GM08714 (cell line): Measurements from ENCODE around the gene MAP2K7.
"Not testable (repeated sequence)": the region's sequence is repeated elsewhere in the genome, so short reads cannot be mapped to it uniquely, and the experiment has no call there.

Source experiments
- H3K4me3 ChIP-seq: fragments of 200-500 bp; sonication (Bioruptor generic); 2 replicates; pipeline ENCODE4 v1.5.1; 2014; ENCODE audit warnings: mild to moderate bottlenecking, low read length, inconsistent platforms
- ZNF274 ChIP-seq: IDR thresholded peaks from 2 replicates; pipeline ENCODE4 v1.6.1; 2012; ENCODE audit warnings: mild to moderate bottlenecking, low read depth, low read length

The MAP2K7 gene

GRCh38 chr19:7903244-7904073, at the start of gene MAP2K7:
MAP2K7 (plus strand) TSS chr19:7903877; CDS start chr19:7903945, 68 bp downstream.
- peak within 1 kb of the TSS; percentile 78 for H3K4me3 ChIP-seq
- TF ChIP-seq ZNF274 = no peak

GRCh38 chr19:7855426-7856108, 48.1 kb upstream of the MAP2K7 start:
- TF ChIP-seq ZNF274 = no peak
- no peak overlapping the region for H3K4me3 ChIP-seq

GRCh38 chr19:7856109-7856591, 47.5 kb upstream of the MAP2K7 start:
- TF ChIP-seq ZNF274 = no peak
- no peak overlapping the region for H3K4me3 ChIP-seq

GRCh38 chr19:7856679-7857663, 46.7 kb upstream of the MAP2K7 start:
- TF ChIP-seq ZNF274 = no peak
- no peak overlapping the region for H3K4me3 ChIP-seq

GRCh38 chr19:7857727-7858108, 46.0 kb upstream of the MAP2K7 start:
- no peak for TF ChIP-seq ZNF274
- H3K4me3 ChIP-seq = no peak overlapping the region

- no peak overlapping the region for H3K4me3 ChIP-seq
- no peak for TF ChIP-seq ZNF274
Measured at GRCh38 chr19:7858109-7858770, 45.4 kb upstream of the MAP2K7 start.

- H3K4me3 ChIP-seq = not testable (repeated sequence)
Measured at GRCh38 chr19:7859087-7859486, 44.6 kb upstream of the MAP2K7 start.

GRCh38 chr19:7859831-7860713, 43.6 kb upstream of the MAP2K7 start:
- TF ChIP-seq ZNF274 = no peak
- no peak overlapping the region for H3K4me3 ChIP-seq

- H3K4me3 ChIP-seq = no peak overlapping the region
- no peak for TF ChIP-seq ZNF274
Measured at GRCh38 chr19:7860714-7861618, 42.7 kb upstream of the MAP2K7 start.

GRCh38 chr19:7861619-7862412, 41.9 kb upstream of the MAP2K7 start:
- TF ChIP-seq ZNF274 = no peak
- H3K4me3 ChIP-seq = no peak overlapping the region

- no peak overlapping the region for H3K4me3 ChIP-seq
- TF ChIP-seq ZNF274 = no peak
Measured at GRCh38 chr19:7862413-7862951, 41.2 kb upstream of the MAP2K7 start.
